BE2C (cell line): ENCODE results near the gene PITPNM3.
"Not testable (repeated sequence)": the region's sequence is repeated elsewhere in the genome, so short reads cannot be mapped to it uniquely, and the experiment has no call there.

Experiments
- DNase-seq: peaks from one replicate; pipeline ENCODE4 v3.0.0-alpha.2; 2020
- H3K27me3 ChIP-seq: fragments of 250-450 bp; sonication (Bioruptor Pico); 2 replicates; pipeline ENCODE4 v1.5.1; 2020; ENCODE audit warnings: mild to moderate bottlenecking
- H3K36me3 ChIP-seq: fragments of 250-450 bp; sonication (Bioruptor Pico); 2 replicates; pipeline ENCODE4 v1.5.1; 2020; ENCODE audit warnings: mild to moderate bottlenecking
- H3K4me1 ChIP-seq: fragments of 250-450 bp; sonication (Bioruptor Pico); 2 replicates; pipeline ENCODE4 v1.5.1; 2020
- H3K4me3 ChIP-seq: 2 replicates; pipeline ENCODE4 v1.5.1; 2011; ENCODE audit warnings: low read depth, low read length
- H3K9me3 ChIP-seq: fragments of 250-450 bp; sonication (Bioruptor Pico); 2 replicates; pipeline ENCODE4 v1.5.1; 2020
- TF ChIP-seq, protein P1 (sequence below): IDR thresholded peaks from 2 replicates; pipeline ENCODE4 v1.5.1; 2012; ENCODE audit warnings: mild to moderate bottlenecking, low read depth, low read length

Gene PITPNM3

DNA sequence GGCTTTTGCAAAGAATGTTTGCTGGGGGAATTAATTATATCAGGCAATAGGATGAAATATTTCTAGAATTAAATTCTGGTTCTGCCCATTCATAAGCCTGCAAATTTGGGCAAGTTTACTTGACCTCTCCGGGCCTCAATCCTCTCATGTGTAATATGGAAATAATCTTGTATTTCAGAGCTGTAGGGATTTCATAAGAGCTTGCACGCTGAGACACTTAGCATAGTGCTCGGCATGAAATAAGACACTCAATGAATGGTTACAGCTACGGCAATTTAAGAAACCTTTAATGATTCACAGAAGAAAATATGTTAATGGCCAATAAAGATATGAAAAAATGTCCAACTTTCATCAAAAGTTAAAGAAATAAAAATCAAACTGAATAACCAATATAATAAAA lies 40.6 kb upstream of the PITPNM3 start:
- no peaks in the 10 kb centered on the region for H3K27me3 ChIP-seq

DNA sequence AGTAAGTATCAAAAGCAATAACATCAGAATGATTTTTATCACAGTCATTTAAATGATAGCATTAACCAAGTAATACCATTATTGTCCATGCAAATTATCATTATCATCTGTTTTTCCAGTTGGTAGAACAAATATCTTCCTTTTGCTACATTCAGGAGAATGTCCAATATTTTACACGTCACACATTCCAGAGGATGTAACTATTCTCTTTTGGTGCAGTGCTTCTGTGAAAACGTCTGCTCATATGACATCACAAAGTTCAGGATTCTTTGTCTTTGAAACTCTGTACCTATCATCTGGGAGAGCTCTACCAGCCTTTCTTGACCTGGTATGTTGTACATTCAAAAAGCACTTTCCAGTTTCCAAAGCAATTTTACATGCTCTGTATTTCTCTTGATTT lies 40.2 kb upstream of the PITPNM3 start:
- Histone ChIP-seq H3K27me3 (no peaks in the 10 kb centered on the region), H3K9me3 (no peaks in the 10 kb centered on the region), H3K36me3 (peaks cover 3% of the 10 kb centered on the region; the same call in 1 of the 2 replicates), H3K4me1 (no peaks in the 10 kb centered on the region), H3K4me3 (no peak overlapping the region)
- no peak for DNase-seq
- TF ChIP-seq, protein P1, sequence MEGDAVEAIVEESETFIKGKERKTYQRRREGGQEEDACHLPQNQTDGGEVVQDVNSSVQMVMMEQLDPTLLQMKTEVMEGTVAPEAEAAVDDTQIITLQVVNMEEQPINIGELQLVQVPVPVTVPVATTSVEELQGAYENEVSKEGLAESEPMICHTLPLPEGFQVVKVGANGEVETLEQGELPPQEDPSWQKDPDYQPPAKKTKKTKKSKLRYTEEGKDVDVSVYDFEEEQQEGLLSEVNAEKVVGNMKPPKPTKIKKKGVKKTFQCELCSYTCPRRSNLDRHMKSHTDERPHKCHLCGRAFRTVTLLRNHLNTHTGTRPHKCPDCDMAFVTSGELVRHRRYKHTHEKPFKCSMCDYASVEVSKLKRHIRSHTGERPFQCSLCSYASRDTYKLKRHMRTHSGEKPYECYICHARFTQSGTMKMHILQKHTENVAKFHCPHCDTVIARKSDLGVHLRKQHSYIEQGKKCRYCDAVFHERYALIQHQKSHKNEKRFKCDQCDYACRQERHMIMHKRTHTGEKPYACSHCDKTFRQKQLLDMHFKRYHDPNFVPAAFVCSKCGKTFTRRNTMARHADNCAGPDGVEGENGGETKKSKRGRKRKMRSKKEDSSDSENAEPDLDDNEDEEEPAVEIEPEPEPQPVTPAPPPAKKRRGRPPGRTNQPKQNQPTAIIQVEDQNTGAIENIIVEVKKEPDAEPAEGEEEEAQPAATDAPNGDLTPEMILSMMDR = no peak

More for the DNA sequence above, 40.6 kb upstream of the PITPNM3 start:
- no peak for DNase-seq
- Histone ChIP-seq H3K4me3 (no peak overlapping the region), H3K9me3 (no peaks in the 10 kb centered on the region), H3K36me3 (peaks cover 3% of the 10 kb centered on the region; the same call in 1 of the 2 replicates), H3K4me1 (no peaks in the 10 kb centered on the region)
- TF ChIP-seq, protein P1 = no peak

DNA sequence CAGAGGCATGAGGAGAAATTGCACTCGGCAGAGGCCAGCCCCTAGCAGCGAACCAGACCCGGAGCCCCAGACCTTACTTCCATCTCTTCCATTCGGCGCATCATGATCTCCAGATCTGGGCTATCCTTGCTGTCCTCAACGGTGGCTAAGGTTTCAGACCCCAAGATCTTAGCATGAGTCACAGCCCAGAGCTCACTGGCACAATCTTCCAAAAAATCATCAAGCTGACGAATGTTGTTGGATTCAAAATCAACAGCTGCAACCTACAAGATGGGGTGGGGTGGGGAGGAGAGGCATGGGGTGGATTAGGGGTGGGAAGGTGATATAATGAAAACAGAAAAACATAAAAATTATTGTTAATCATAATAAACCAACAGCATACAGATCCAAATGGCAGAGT lies 39.7 kb upstream of the PITPNM3 start:
- no peaks in the 10 kb centered on the region for H3K9me3 ChIP-seq
- no peaks in the 10 kb centered on the region for H3K4me1 ChIP-seq
- no peaks in the 10 kb centered on the region for H3K27me3 ChIP-seq
- TF ChIP-seq, protein P1 = no peak
- peaks cover 3% of the 10 kb centered on the region; the same call in 1 of the 2 replicates for H3K36me3 ChIP-seq
- H3K4me3 ChIP-seq = no peak overlapping the region
- no peak for DNase-seq

DNA sequence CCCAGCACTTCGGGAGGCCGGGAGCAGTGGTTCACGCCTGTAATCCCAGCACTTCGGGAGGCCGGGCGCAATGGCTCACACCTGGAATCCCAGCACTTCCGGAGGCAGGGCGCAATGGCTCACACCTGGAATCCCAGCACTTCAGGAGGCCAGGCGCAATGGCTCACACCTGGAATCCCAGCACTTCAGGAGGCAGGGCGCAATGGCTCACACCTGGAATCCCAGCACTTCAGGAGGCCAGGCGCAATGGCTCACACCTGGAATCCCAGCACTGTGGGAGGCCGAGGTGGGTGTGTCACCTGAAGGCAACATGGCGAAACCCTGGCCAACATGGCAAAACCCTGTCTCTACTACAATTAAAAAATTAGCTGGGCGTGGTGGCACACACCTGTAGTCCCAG lies 37.0 kb upstream of the PITPNM3 start:
- not testable (repeated sequence) for DNase-seq, H3K27me3 ChIP-seq, H3K4me3 ChIP-seq, H3K9me3 ChIP-seq, H3K4me1 ChIP-seq
- peaks cover 13% of the 10 kb centered on the region for H3K36me3 ChIP-seq

DNA sequence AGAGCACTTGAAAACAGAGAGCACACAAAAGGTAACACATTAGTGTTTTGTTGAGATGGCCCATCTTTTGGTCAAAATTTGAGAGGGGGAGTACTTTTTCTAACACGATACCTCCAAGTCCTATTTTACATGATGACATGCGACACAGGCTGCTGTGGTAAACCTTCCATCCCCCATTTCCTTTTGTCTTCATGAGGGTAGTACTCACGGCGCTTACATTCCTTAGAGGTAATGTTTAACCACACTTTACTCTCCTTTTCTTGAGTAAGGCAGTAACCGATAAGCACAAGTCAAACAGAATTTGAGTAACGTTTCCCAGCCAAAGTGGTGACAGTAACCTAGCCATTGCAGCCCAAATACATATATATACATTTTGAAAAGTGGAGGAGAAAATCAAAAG lies 35.8 kb upstream of the PITPNM3 start:
- H3K9me3 ChIP-seq = no peaks in the 10 kb centered on the region
- peaks cover 13% of the 10 kb centered on the region for H3K36me3 ChIP-seq
- no peak overlapping the region for H3K4me3 ChIP-seq
- no peaks in the 10 kb centered on the region for H3K4me1 ChIP-seq
- no peak for DNase-seq
- TF ChIP-seq, protein P1 = no peak
- H3K27me3 ChIP-seq = no peaks in the 10 kb centered on the region

DNA sequence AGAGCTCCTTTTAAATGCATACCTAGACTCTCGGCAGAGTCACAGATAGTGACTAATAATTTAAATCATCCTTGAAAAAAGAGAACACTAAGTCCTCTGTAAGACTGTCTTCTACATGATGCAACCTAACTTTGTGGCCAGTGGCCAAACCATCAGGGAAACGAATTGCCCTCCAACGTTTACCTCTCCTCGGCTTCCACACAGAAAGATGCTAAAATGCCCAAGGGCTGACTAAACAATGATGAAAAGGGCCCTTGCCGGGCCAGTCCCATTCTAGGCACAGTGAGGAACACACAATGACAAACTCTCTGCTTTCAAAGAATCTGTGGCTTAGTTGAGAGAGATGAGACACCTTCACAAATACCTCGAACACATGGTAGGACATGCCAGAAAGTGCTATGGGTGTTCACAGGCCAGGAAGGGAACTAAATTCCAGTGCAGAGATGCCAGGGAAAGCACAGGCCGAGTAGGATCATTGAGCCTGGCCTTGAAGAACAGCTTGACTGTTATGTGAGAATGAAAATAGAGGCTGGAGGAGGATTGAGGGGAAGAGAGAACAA lies 35.3 kb upstream of the PITPNM3 start:
- TF ChIP-seq, protein P1 = no peak
- Histone ChIP-seq H3K9me3 (no peaks in the 10 kb centered on the region), H3K4me1 (no peaks in the 10 kb centered on the region), H3K4me3 (no peak overlapping the region), H3K36me3 (peaks cover 13% of the 10 kb centered on the region), H3K27me3 (no peaks in the 10 kb centered on the region)
- no peak for DNase-seq
